Neural cell (in vitro differentiated cells): ENCODE data around the gene PRKAR1B. TPM values are rescaled to one million over a fixed set of nuclear protein-coding genes. Genes with fewer than 3 reads are reported as not detected.

Source experiments
- H2AFZ ChIP-seq: fragments of 200-600, 300-800 bp; sonication (generic), shearing (Covaris generic); 2 replicates; pipeline ENCODE4 v1.6.0; 2014; ENCODE audit warnings: low read depth, mild to moderate bottlenecking, antibody characterized with exemption, low read length, moderate library complexity
- H3F3A ChIP-seq: fragments of 200-600 bp; shearing (Covaris generic); 2 replicates; pipeline ENCODE4 v1.6.1; 2016; ENCODE audit warnings: mild to moderate bottlenecking, moderate library complexity, mixed read lengths, antibody characterized with exemption, low read length; ENCODE audit not compliant: insufficient read depth, poor library complexity, severe bottlenecking
- H3K27ac ChIP-seq: fragments of 200-600, 300-800 bp; sonication (generic), shearing (Covaris generic); 2 replicates; pipeline ENCODE4 v1.5.1; 2014; ENCODE audit warnings: mild to moderate bottlenecking, low read length, moderate library complexity
- H3K27me3 ChIP-seq: fragments of 300-800, 200-600 bp; sonication (generic), shearing (Covaris generic); 2 replicates; pipeline ENCODE4 v1.6.0; 2014; ENCODE audit warnings: mild to moderate bottlenecking, low read depth, low read length, moderate library complexity; ENCODE audit not compliant: insufficient read depth
- H3K36me3 ChIP-seq: fragments of 300-800, 200-600 bp; sonication (generic), shearing (Covaris generic); 2 replicates; pipeline ENCODE4 v1.5.1; 2014; ENCODE audit warnings: mild to moderate bottlenecking, antibody characterized with exemption, low read length, moderate library complexity; ENCODE audit not compliant: insufficient read depth
- H3K4me2 ChIP-seq: fragments of 300-800, 200-600 bp; sonication (generic), shearing (Covaris generic); 2 replicates; pipeline ENCODE4 v1.6.0; 2014; ENCODE audit warnings: mild to moderate bottlenecking, low read length
- H3K4me3 ChIP-seq: fragments of 300-800, 200-600 bp; sonication (generic), shearing (Covaris generic); 2 replicates; pipeline ENCODE4 v1.5.1; 2014; ENCODE audit warnings: mild to moderate bottlenecking, low read length, moderate library complexity
- H3K79me2 ChIP-seq: fragments of 200-600 bp; shearing (Covaris generic); replicated peaks from 2 replicates; pipeline ENCODE4 v1.6.0; 2014; ENCODE audit warnings: mild to moderate bottlenecking, low read length, moderate library complexity; ENCODE audit not compliant: insufficient read depth
- H3K9ac ChIP-seq: fragments of 300-800, 200-600 bp; sonication (generic), shearing (Covaris generic); 2 replicates; pipeline ENCODE4 v1.6.1; 2016; ENCODE audit warnings: mild to moderate bottlenecking, low read length, mixed read lengths
- H3K9me2 ChIP-seq: fragments of 200-600 bp; shearing (Covaris generic); 2 replicates; pipeline ENCODE4 v1.6.1; 2016; ENCODE audit warnings: mild to moderate bottlenecking, low read length, mixed read lengths; ENCODE audit not compliant: insufficient read depth
- H3K9me3 ChIP-seq: fragments of 200-600, 300-800 bp; sonication (generic), shearing (Covaris generic); 2 replicates; pipeline ENCODE4 v1.6.1; 2016; ENCODE audit warnings: mild to moderate bottlenecking, mixed run types, low read length, moderate library complexity, mixed read lengths
- H4K20me1 ChIP-seq: fragments of 200-600 bp; shearing (Covaris generic); 2 replicates; pipeline ENCODE4 v1.6.1; 2016; ENCODE audit warnings: mild to moderate bottlenecking, mixed run types; ENCODE audit not compliant: insufficient read depth
- EP300 ChIP-seq: fragments of 450-650 bp; conservative IDR thresholded peaks from 2 replicates; pipeline ENCODE4 v1.6.1; 2014; ENCODE audit warnings: antibody characterized with exemption, mild to moderate bottlenecking, moderate library complexity; ENCODE audit not compliant: poor library complexity, severe bottlenecking
- EZH2 ChIP-seq: fragments of 200-600, 300-800 bp; shearing (Covaris generic), sonication (generic); IDR thresholded peaks from 2 replicates; pipeline ENCODE4 v1.6.1; 2014; ENCODE audit warnings: antibody characterized with exemption, low read length, borderline replicate concordance, mild to moderate bottlenecking; ENCODE audit not compliant: insufficient read depth, poor library complexity, severe bottlenecking
- MXI1 ChIP-seq: fragments of 450-650 bp; conservative IDR thresholded peaks from 2 replicates; pipeline ENCODE4 v1.6.1; 2014; ENCODE audit warnings: antibody characterized with exemption, mild to moderate bottlenecking; ENCODE audit not compliant: poor library complexity, severe bottlenecking
- POLR2AphosphoS5 ChIP-seq: IDR thresholded peaks from 2 replicates; pipeline ENCODE4 v1.6.1; 2012
- RAD21 ChIP-seq: fragments of 450-650 bp; conservative IDR thresholded peaks from 2 replicates; pipeline ENCODE4 v1.6.1; 2014; ENCODE audit warnings: antibody characterized with exemption, mild to moderate bottlenecking, moderate library complexity
- SMC3 ChIP-seq: fragments of 450-650 bp; conservative IDR thresholded peaks from 2 replicates; pipeline ENCODE4 v1.6.1; 2014; ENCODE audit warnings: antibody characterized with exemption, mild to moderate bottlenecking, moderate library complexity; ENCODE audit not compliant: poor library complexity
- TAF1 ChIP-seq: IDR thresholded peaks from 2 replicates; pipeline ENCODE4 v1.6.1; 2012; ENCODE audit warnings: low read depth
- polyA plus RNA-seq: library from polyadenylated mRNA; depleted of rRNA; stranded (reverse); fragments of >200 nt; gene quantifications from 2 replicates; pipeline ENCODE4 v1.2.3, GENCODE V29; 2014
- TF ChIP-seq, protein P1 (sequence below): fragments of 450-650 bp; IDR thresholded peaks from 2 replicates; pipeline ENCODE4 v1.5.1; 2014; ENCODE audit warnings: antibody characterized with exemption, mild to moderate bottlenecking, moderate library complexity; ENCODE audit not compliant: poor library complexity, severe bottlenecking
- TF ChIP-seq, protein P2 (sequence below): IDR thresholded peaks from 2 replicates; pipeline ENCODE4 v1.6.1; 2012; ENCODE audit warnings: borderline replicate concordance

The PRKAR1B gene
- polyA plus RNA-seq, 1 donor from 2014 or later = 38.6 TPM

DNA sequence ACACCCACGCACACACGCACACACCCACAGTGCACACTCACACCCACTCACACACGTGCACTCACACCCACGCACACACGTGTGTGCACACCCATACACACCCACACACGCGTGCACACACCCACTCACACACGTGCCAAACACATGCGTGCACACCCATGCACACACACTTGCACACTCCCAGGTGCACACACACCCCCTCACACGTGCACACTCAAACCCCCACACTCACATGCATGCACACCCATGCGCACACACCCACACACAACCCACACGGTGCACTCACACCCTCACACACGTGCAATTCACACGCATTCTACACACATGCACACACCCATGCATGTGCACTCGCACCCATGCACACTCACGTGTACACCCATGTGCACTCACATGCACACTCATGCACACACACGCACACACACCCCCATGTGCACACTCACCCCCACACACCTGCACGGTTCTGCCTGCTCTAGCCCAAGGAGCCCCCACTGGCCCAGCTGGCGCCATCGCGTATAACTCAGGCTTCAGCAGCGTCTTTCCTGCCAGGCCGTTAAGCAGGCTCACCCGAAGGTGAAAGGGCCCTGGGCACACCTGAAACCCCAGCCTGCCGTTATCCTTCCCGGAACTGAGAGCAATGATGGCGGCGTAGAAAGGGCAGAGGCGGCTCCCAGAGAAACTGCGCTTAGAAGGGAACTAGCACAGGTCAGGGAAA lies 143.5 kb downstream of the PRKAR1B start:
- no peak overlapping the region for H3K27ac ChIP-seq
- no peaks in the 10 kb centered on the region for H3K79me2 ChIP-seq
- no peak overlapping the region for H2AFZ ChIP-seq
- no peak overlapping the region for H3K9ac ChIP-seq
- no peak overlapping the region for H3K4me3 ChIP-seq
- no peaks in the 10 kb centered on the region for H4K20me1 ChIP-seq
- no peak overlapping the region for H3K4me2 ChIP-seq
- H3K27me3 ChIP-seq = no peaks in the 10 kb centered on the region
- H3K9me2 ChIP-seq = no peaks in the 10 kb centered on the region
- H3K9me3 ChIP-seq = no peaks in the 10 kb centered on the region
- H3K36me3 ChIP-seq = peaks cover 3% of the 10 kb centered on the region
- TF ChIP-seq EP300 = no peak
- no peak for TF ChIP-seq EZH2
- TF ChIP-seq, protein P1, sequence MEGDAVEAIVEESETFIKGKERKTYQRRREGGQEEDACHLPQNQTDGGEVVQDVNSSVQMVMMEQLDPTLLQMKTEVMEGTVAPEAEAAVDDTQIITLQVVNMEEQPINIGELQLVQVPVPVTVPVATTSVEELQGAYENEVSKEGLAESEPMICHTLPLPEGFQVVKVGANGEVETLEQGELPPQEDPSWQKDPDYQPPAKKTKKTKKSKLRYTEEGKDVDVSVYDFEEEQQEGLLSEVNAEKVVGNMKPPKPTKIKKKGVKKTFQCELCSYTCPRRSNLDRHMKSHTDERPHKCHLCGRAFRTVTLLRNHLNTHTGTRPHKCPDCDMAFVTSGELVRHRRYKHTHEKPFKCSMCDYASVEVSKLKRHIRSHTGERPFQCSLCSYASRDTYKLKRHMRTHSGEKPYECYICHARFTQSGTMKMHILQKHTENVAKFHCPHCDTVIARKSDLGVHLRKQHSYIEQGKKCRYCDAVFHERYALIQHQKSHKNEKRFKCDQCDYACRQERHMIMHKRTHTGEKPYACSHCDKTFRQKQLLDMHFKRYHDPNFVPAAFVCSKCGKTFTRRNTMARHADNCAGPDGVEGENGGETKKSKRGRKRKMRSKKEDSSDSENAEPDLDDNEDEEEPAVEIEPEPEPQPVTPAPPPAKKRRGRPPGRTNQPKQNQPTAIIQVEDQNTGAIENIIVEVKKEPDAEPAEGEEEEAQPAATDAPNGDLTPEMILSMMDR = no peak
- no peak for TF ChIP-seq SMC3
- no peak for TF ChIP-seq TAF1
- TF ChIP-seq POLR2AphosphoS5 = no peak
- no peak for TF ChIP-seq RAD21
- TF ChIP-seq, protein P2, sequence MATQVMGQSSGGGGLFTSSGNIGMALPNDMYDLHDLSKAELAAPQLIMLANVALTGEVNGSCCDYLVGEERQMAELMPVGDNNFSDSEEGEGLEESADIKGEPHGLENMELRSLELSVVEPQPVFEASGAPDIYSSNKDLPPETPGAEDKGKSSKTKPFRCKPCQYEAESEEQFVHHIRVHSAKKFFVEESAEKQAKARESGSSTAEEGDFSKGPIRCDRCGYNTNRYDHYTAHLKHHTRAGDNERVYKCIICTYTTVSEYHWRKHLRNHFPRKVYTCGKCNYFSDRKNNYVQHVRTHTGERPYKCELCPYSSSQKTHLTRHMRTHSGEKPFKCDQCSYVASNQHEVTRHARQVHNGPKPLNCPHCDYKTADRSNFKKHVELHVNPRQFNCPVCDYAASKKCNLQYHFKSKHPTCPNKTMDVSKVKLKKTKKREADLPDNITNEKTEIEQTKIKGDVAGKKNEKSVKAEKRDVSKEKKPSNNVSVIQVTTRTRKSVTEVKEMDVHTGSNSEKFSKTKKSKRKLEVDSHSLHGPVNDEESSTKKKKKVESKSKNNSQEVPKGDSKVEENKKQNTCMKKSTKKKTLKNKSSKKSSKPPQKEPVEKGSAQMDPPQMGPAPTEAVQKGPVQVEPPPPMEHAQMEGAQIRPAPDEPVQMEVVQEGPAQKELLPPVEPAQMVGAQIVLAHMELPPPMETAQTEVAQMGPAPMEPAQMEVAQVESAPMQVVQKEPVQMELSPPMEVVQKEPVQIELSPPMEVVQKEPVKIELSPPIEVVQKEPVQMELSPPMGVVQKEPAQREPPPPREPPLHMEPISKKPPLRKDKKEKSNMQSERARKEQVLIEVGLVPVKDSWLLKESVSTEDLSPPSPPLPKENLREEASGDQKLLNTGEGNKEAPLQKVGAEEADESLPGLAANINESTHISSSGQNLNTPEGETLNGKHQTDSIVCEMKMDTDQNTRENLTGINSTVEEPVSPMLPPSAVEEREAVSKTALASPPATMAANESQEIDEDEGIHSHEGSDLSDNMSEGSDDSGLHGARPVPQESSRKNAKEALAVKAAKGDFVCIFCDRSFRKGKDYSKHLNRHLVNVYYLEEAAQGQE = no peak
- TF ChIP-seq MXI1 = no peak
- H3F3A ChIP-seq = no peaks in the 10 kb centered on the region

DNA sequence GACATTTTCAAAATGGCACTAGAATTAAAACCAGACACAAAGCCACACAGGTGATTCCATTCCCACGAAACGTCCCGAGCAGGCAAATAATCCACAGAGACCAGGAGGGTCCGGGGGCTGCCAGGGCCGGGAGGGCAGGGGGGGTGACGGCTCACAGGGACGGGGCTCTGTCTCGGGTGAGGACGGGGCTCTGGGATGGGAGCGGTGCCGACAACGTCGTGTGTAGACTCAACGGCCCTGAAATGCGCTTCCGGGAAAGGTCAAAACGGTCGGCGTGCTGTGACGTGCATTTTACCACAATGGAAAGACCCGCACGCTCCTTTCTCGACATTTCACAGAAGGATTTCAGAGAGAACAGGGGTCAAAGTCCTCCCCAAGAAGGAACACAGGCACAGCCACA lies 144.2 kb downstream of the PRKAR1B start:
- Histone ChIP-seq H3K36me3 (no peaks in the 10 kb centered on the region), H3K9me3 (no peaks in the 10 kb centered on the region), H3K9me2 (no peaks in the 10 kb centered on the region), H2AFZ (no peak overlapping the region), H3K79me2 (no peaks in the 10 kb centered on the region), H4K20me1 (no peaks in the 10 kb centered on the region), H3K4me3 (no peak overlapping the region), H3K4me2 (no peak overlapping the region), H3K27me3 (no peaks in the 10 kb centered on the region), H3K9ac (no peak overlapping the region), H3K27ac (no peak overlapping the region), H3F3A (no peaks in the 10 kb centered on the region)
- no peak for TF ChIP-seq MXI1
- no peak for TF ChIP-seq POLR2AphosphoS5
- TF ChIP-seq, protein P1 = no peak
- no peak for TF ChIP-seq SMC3
- no peak for TF ChIP-seq RAD21
- TF ChIP-seq TAF1 = no peak
- TF ChIP-seq, protein P2 = no peak
- no peak for TF ChIP-seq EZH2
- TF ChIP-seq EP300 = no peak
